Measurements from ENCODE around the gene LCNL1.
A peak's percentile ranks its signal among the peaks of the same experiment; 100 is the strongest.
"Not testable (repeated sequence)": the region's sequence is repeated elsewhere in the genome, so short reads cannot be mapped to it uniquely, and the experiment has no call there.

The LCNL1 gene

DNA sequence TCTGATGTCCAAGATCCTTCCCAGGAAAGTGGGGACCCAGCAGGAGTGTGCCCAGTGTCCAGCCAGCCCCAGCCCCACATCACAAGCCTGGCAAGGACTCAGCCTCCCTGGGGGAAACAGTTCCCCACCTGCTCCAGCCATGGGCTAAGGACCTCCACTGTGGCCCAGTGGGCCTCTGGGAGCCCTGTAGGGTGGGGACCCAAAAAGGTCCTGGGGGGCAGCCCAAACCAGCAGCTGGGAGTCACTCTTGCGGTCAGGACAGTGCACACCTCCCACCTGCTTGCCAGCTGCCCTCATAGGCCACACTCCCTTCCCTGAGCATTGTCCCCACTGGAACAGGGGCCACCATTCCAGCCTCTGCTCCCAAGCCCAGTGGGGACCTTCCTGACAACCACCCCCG lies 43.6 kb downstream of the LCNL1 start:
- DNase-seq (ENCODE audit: low read depth, low spot score), result no peak

DNA sequence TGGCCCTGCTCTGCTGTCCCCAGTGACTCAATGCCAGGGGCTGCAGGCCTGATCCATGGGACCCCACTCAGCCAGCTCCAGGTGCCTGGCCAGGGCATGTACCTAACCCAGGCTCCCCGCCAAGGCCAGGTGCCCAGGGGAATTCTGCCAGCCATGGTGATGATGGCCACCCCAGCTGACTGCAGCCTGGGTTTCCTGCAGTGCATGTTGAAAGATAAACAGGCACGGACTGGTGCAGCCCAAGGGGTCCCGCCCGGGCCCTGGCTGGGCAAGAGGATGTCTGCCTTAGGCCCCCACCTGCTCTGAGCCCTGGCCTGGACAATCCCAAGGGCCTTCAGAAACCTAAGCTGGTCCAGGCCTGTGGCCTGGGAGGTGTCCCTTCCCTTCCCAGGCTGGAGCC lies 44.0 kb downstream of the LCNL1 start:
- DNase-seq (ENCODE audit: low read depth, low spot score), result no peak

DNA sequence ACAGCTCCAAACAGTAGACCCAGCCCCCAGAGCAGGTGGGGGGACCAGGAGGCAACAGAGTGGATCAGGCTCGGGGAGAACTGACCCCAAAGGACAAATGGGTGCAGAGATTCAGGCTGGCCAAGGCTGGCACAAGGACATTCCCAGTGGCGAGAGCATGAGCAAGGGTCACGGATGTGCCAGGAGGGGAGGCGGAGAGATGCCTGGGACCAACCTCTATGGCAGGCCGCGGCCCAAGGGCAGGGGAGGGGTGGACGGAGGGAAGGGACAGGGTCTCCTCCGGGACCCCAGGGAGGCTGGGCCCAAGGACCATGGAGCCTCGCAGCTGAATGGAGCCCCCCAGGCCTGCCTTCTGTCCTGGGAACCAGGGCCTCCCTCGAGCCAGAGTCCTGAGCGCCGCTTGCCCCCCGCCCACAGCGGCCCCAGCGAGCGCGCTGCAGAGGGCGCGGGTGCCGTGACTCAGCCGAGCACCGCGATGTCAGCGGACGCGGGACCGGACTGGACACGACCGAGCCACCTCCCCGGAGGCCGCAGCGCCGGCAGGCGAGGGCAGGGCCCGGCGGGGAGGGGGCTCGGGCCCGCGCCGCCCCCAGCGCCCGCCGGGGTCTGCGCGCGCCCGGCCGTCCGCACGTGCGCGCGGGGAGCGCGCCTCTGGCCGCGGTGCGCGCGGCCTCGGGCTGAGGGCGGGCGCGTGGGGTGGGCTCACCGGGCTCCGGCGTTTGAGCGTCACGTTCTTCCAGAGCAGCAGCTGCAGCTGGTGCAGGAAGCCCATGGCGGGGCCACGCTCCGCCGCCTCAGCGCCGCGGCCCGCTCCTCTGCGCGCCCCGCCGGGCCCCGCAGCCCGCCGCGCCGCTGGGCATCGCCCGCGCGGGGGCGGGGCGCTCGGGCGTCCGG lies 44.8 kb downstream of the LCNL1 start, which contains the start of gene ABCA2:
Gene ABCA2 (minus strand): TSS at position 869 of the 894 bp plus-strand sequence. CDS start 97 bp downstream, at position 772.
- no peak for DNase-seq (ENCODE audit: low read depth, low spot score)

DNA sequence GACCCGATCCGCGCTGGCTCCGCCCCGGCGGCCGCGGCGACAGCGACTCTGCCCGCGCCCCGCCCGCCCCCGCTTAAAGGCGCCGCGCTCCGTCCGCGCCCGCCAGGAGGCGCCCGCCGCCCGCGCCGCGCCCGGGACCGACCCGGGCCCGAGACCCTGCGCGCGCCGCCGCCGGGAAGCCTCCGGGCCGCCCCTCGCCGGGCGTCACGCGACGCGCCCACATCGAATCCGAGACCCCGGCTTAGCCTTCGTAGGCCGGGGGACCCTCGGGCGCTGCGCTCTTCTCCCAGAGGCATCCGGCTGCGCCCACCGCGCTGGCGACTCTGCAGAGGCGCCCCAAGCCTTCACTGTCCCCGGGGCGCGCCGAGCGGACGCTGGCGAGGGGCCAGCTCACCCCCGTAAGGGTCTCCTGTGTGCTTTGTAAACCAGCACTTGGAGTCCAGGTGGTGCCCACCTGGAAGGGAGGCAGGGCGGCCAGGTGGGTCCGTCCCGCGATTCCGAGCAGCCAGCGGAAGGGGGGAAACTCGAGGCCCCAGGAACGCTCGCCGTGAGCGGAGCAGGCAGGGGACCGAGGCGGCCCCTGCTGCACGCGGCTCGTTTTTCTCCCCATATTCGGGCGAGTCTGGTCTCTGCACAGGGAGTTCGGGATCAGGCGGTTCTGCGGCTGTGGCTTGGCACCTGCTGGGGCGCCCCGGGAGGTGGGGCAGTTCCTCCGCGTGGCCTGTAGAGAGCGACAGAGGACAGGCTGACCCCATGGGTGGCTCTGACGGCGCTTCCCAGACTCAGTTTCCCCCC lies 45.7 kb downstream of the LCNL1 start:
- peak; percentile 31 for DNase-seq (ENCODE audit: low read depth, low spot score)

DNA sequence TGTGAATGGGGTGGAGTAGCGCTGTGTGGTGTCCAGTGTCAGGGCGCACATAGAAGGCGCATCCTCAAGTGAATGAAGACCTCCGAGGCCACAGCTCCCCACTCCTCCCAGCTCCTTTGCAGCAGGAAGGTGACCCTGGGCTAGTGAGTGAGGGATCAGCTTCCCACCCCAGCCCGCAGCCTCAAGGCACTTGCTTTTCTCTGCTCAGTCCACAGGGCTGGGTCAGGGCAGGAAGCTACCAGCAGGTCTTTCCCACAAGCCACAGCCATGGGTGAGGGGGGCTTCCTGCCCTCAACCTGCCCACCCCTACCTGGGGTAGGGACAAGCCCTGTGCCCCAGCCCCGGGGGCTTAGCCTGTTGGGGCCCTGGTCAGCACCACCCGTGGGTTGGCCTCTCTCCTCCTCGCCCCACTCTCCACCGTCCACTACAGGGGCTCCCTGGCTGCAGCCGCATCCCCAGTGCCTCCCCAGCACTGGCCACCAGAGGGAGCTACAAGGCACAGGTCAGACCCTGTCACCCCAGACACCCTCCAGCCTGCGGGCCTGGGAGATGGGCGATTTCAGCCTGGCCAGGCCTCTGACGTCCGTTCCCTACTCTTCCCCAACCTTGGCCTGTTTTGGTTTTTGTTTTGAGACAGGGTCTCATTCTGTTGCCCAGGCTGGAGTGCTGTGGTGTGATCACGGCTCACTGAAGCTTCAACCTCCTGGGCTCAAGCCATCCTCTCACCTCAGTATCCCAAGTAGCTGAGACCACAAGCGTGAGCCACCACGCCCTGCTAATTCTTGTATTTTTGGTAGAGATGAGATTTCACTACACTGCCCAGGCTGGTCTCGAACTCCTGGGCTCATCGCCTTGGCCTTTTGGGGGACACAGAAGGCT lies 46.5 kb downstream of the LCNL1 start:
- peak; percentile 84 for DNase-seq (ENCODE audit: low read depth, low spot score)

DNA sequence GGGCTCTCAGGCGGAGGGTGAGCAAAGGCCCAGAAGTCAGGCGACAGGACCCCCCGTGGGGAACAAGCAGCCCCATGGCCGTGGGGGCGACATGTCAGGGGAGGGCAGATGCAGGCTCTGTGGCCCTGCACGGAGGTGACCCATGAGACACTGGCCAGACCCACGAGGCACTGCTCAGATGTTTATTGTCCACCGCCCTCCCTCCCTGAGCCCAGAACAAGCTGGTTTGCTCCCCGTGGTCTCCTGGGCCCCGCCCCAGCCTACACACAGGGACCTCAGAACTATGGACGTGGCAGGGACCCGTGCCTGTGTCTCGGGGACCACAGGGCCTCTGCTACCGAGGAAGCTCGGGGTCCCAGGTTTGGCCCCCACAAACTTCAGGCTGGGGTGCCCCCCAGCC lies 47.2 kb downstream of the LCNL1 start:
- no peak for DNase-seq (ENCODE audit: low read depth, low spot score)

DNA sequence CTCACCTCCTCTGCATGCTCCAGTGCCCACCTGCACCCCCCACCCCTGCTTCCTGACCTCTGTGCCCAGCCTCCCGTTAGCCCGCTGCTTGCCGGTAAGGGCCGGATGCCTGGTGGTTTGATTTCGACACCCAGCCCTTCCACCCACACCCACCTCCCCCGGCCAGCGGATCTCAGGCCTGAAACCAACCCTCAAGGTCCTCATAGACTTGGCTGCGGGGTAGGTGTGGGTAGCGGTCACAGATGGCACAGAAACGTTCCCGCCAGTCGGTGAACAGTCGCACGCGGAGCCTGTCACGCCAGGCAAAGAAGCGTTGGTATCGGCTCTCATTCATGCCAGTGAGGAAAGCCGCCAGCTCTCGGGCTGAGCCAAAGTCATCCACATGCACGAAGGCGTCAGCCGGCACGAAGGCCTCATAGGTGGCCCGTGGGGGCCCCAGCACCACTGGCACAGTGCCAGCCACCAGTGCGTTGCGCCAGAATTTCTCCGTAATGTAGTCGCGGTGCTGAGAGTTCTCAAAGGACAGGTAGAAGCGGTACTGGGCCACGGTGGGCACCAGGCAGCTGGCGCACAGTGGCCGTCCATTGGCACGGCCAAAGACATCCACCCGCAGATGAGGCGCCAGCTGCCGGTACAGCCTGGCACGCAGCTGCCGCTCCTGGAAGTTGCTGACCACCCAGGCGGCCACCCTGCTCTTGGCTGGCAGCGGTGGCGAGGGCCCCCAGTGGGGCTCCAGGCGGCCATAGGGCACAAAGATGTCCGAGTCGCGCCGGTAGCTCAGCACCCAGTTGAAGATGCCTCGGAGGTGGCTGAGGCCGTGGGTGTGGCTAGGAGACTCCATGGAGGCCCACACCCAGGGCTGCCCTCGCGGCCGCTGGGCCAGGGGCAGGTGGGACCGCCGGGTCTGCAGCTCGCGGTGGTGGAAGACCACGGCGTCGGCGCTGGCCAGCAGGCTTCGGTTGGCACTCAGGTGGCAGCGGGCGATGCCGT lies 48.0 kb downstream of the LCNL1 start:
- no peak for DNase-seq (ENCODE audit: low read depth, low spot score)

DNA sequence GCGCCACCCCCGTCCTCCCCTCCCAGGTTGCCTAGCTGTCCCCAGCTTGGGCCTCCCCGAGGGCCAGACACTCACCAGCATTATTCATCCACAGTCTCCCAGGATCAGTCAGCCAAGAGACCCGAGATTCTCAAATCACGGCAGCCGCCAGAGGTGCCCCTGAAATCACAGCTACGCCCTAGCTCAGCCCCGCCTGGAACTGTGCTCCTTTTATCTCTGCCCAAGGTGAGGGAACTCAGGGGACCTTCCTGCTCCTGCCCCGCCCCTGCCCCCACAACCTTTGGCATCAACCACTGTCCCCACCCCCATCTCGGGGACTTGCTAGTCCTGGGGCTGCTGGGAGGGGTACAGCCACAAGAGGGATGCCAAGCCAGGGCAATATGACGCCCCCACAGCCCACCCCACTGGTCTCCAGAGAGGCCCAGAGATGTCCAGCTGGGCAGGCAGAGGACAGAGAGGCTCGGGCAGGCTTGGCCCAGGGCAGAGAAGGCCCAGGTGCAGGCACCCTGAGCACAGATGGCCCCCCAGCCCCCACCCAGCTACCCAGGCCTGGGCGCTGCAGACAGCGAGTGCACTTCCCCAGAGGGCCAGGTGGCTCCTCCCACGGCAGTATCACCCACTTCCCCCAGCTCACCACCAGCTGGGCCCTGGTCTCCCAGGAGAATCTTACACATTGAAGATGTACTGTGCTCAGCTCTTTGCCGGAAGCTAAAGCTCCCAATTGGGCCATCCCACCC lies 49.3 kb downstream of the LCNL1 start, which contains the start of gene FUT7:
Gene FUT7 (minus strand): TSS at position 185 of the 737 bp plus-strand sequence. CDS start 97 bp downstream, at position 88.
- DNase-seq (ENCODE audit: low read depth, low spot score), result no peak

DNA sequence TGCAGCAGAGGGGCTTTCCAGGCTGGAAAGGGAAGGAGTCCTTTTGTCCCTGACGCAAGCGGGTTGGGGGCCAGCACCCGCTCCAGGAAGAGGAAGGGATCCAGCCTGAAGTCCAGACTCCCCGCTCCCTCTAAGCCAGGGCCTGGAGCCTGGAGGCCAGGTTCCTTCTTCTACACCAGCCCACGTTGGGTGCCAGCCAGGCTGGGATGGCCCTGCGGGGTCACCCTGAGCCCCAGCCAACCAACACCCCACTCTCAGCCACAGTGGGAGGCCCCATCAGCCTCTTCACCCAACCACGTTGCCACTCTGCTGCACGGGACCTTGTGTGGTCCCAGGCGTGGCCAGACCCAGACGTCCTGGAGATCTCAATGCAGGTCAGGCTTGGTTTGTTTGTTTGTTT lies 50.1 kb downstream of the LCNL1 start:
- no peak for DNase-seq (ENCODE audit: low read depth, low spot score)

DNA sequence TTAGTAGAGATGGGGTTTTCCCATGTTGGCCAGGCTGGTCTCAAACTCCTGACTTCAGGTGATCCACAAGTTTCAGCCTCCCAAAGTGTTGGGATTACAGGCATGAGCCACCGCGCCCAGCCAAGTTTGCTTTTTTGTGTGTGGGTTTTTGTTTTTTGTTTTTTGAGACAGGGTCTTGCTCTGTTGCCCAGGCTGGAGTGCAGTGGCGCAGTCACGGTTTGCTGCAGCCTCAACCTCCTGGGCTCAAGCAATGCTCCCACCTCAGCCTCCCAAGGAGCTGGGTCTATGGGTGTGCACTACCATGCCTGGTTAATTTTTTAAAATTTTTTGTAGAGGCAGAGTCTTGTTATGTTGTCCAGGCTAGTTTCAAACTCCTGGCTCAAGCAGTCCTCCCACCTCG lies 50.7 kb downstream of the LCNL1 start:
- not testable (repeated sequence) for DNase-seq (ENCODE audit: low read depth, low spot score)

DNA sequence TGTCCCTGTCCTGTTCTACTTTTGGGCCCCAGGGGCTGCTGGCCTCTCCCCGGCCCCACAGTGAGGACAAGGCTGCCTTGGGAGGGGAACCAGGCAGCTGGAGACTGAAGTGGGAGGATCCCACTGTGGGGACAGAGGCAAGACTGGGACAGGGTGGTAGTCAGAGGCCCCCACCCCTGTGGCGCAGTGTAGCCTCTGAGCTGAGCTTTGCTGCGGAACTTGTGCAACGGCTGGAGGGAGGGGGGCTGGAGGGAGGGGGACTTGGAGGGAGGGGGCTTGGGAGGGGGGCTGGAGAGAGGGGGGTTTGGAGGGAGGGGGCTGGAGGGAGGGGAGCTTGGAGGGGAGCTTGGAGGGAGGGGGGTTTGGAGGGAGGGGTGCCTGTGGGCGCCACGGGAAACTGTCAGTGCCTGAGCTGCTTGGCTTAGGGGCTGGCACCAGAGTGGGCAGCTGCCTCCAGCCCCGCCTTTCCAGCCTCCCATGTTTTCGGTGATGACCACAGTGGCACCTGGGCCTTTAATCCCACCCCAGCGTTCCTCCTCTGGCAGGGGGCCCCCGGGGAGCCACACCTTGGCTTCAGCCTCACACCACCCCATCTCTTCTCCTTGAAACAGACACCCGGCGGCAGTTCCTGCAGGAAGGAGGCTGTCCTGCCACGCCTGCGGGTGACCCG lies 51.4 kb downstream of the LCNL1 start:
- DNase-seq (ENCODE audit: low read depth, low spot score), result no peak

DNA sequence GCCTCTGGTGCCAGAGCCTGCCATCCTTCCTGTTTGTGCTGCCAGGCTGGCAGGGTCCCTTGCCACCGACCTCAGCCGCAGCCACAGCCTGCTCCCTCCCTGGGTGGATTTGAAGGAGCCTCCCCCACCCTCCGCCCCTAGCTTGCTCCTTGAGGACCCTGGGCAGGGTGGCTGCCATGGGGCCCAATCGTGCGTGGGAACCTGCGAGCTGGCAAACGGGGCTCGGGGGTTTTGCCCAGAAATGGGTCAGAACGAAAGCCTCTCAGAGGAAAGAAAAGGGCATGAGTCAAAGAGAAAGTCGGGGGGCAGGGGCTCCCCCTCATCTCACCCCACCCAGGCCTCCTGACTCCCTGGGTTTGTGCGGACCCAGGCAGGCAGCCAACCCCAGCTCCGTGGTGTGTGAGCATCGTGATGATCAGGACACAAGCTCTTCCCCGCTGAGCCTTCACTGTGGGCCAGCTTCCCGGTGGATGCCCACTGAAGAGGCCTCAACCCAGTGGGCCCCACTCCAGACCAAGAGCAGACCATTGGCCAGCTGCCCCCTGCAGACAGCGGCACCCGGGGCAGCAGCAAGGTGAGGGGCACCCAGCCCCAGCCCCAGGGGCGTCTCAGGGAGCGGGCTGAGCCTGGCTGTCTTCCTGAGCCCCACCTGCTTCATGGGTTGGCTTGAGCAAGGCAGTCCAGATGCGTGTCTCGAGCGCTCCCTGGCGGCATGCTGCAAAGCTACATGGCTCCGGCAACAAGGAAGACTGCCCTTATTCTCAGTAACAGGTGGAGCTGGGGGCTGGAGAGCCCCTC lies 52.1 kb downstream of the LCNL1 start:
- peak; percentile 88 for DNase-seq (ENCODE audit: low read depth, low spot score)

Measured in ELF-1 (cell line).